Adrenal gland (tissue), 5 donors: ENCODE data around the gene SLC24A4.

ENCODE experiments used
- CTCF ChIP-seq, 6 experiments: fragments of 450-650 bp in 4 of 6; fragments of 200-600 bp in 2 of 6; sonication (generic) in 1 of 6; IDR thresholded peaks; 1 replicate in 5 of 6; 2 replicates in 1 of 6; pipeline versions ENCODE4 v1.5.1 to v1.8.0; 2016 to 2021; ENCODE audit warnings: antibody characterized with exemption in 6 of 6, mild to moderate bottlenecking in 2 of 6, moderate library complexity in 1 of 6
- POLR2A ChIP-seq, 2 donors: fragments of 450-650 bp; IDR thresholded peaks; one replicate each; pipeline ENCODE4 v1.6.1; 2017; ENCODE audit warnings: antibody characterized with exemption in 2 of 2, mild to moderate bottlenecking in 2 of 2, moderate library complexity in 1 of 2
- donor health status: DM: no; HTN: no; CAD: no.

GRCh38 chr14:92382677-92383076, 59.7 kb downstream of the SLC24A4 start:
- no peak for TF ChIP-seq POLR2A (IDR thresholded peaks at IDR 0.05)
- TF ChIP-seq CTCF (IDR thresholded peaks at IDR 0.05) = peak; percentile 26 to 49 (median 44)
